ENCODE results near the gene TKT.

The TKT gene

DNA sequence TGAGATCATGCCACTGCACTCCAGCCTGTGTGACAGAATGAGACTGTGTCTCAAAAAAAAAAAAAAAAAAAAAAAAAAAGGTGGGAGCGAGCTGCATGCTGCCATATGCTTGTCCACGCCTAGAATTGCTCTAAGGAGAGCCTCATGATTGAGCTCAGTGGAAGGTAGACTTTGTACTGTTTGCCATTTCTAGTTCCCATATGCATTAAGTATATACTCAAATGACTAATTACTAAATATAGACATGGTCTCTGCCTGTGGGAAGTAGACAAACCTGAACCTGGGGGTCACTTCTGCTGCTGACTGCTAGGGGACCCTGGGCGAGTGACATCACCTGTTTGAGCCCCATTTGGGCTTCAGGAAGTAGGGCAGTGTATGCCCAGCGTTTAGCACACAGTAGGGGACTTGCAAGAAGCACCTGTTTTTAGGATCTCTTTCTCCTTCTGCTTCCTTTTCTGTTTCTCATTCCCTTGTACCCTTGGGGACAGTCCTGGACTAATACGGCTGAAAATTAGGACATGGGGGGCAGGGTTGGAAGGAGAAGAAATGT, 67.6 kb downstream of the TKT start:
- Histone ChIP-seq H3K9me3 (ENCODE audit: control insufficient read depth in 2 of 2, low read length in 2 of 2) (no peaks in the 10 kb centered on the region), H3K36me3 (ENCODE audit: control insufficient read depth in 2 of 2, insufficient read depth in 2 of 2, low read length in 2 of 2) (peaks cover 15 to 32% of the 10 kb centered on the region in 2 donors), H3K27ac (ENCODE audit: low read length) (no peak overlapping the region)

DNA sequence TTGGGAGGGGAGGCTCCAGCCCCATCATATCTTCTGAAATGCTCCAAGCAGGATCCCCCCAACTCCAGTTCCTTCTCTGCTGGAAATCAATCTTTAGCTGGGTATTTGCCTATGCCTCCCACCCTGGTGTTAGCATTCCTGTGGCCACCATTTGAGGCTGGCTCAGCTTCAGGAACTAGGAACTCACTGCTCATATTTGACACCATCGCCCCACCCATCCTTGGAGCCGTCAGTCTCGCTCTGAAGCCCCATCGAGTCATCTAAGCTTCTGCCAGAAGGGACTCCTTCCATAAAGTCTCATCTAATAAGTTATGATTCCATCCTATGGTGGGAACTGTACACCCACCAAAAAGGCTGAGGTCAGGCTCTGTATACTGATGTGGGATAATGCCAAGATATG, 68.4 kb downstream of the TKT start:
- peaks cover 15 to 32% of the 10 kb centered on the region in 2 donors for H3K36me3 ChIP-seq (ENCODE audit: control insufficient read depth in 2 of 2, insufficient read depth in 2 of 2, low read length in 2 of 2)

More for the DNA sequence above, 67.6 kb downstream of the TKT start:
- no peak overlapping the region for H3K9ac ChIP-seq (ENCODE audit: low read length in 2 of 2)
- H3K4me3 ChIP-seq (ENCODE audit: low read length in 2 of 2): no peak overlapping the region
- peaks cover 4% of the 10 kb centered on the region for H3K4me1 ChIP-seq (ENCODE audit: control insufficient read depth, insufficient read depth, low read length)
- no peaks in the 10 kb centered on the region for H3K27me3 ChIP-seq (ENCODE audit: control insufficient read depth in 1 of 2, insufficient read depth in 2 of 2, low read length in 2 of 2)

DNA sequence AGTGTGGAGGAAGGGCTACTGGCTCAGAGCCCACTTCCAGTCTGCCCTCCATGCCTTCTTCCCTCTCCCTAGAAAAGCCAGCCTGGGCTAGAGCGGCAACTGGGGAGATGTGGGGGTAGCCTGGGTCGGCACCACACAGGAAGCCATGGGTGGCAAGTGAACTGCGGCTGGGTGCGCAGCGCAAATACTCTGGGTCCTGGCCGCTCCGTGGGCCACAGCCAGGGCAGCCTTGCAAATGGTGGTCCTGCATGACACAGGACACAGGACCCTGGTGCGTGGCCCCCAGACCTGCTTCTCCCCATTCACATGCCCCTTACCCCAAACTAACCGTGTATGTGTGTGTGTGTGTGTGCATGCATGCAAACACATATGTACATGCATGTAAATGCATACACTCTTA, 69.1 kb downstream of the TKT start:
- Histone ChIP-seq H3K9ac (ENCODE audit: low read length in 2 of 2) (no peak overlapping the region), H3K4me1 (ENCODE audit: control insufficient read depth, insufficient read depth, low read length) (no peaks in the 10 kb centered on the region), H3K27me3 (ENCODE audit: control insufficient read depth in 1 of 2, insufficient read depth in 2 of 2, low read length in 2 of 2) (no peaks in the 10 kb centered on the region), H3K4me3 (ENCODE audit: low read length in 2 of 2) (no peak overlapping the region), H3K27ac (ENCODE audit: low read length) (no peak overlapping the region), H3K36me3 (ENCODE audit: control insufficient read depth in 2 of 2, insufficient read depth in 2 of 2, low read length in 2 of 2) (peaks cover 15 to 31% of the 10 kb centered on the region in 2 donors), H3K9me3 (ENCODE audit: control insufficient read depth in 2 of 2, low read length in 2 of 2) (no peaks in the 10 kb centered on the region)

More for the DNA sequence above, 68.4 kb downstream of the TKT start:
- Histone ChIP-seq H3K9ac (ENCODE audit: low read length in 2 of 2) (no peak overlapping the region), H3K9me3 (ENCODE audit: control insufficient read depth in 2 of 2, low read length in 2 of 2) (no peaks in the 10 kb centered on the region), H3K27ac (ENCODE audit: low read length) (no peak overlapping the region), H3K27me3 (ENCODE audit: control insufficient read depth in 1 of 2, insufficient read depth in 2 of 2, low read length in 2 of 2) (no peaks in the 10 kb centered on the region), H3K4me3 (ENCODE audit: low read length in 2 of 2) (no peak overlapping the region), H3K4me1 (ENCODE audit: control insufficient read depth, insufficient read depth, low read length) (no peaks in the 10 kb centered on the region)

DNA sequence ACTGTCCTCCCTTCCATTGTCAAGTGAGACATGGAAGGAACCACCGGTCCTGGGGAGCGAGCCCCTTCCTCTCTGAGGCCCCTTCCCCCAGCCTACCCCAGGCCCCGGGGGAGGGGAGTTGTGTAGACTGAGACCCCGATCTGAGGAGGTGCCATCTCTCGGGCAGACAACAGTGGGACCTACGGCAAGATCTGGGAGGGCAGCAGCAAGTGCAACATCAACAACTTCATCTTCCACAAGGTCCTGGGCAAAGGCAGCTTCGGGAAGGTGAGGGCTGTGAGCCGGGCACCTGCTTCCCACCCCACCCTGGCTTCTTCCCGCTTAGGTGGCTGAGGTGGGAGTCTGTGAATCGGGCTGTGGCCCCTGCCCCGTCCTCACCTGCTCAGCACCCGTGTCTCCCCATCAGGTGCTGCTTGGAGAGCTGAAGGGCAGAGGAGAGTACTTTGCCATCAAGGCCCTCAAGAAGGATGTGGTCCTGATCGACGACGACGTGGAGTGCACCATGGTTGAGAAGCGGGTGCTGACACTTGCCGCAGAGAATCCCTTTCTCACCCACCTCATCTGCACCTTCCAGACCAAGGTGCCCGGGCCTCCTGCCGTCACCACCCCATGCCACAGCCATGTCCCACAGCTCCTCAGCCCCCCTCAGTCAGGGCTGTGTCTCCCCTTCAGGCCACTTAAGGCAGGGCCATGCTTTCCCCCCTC, 69.9 kb downstream of the TKT start:
- peaks cover 19 to 39% of the 10 kb centered on the region in 2 donors for H3K36me3 ChIP-seq (ENCODE audit: control insufficient read depth in 2 of 2, insufficient read depth in 2 of 2, low read length in 2 of 2)
- H3K4me1 ChIP-seq (ENCODE audit: control insufficient read depth, insufficient read depth, low read length): no peaks in the 10 kb centered on the region
- H3K27me3 ChIP-seq (ENCODE audit: control insufficient read depth in 1 of 2, insufficient read depth in 2 of 2, low read length in 2 of 2): no peaks in the 10 kb centered on the region
- H3K4me3 ChIP-seq (ENCODE audit: low read length in 2 of 2): no peak overlapping the region
- H3K9me3 ChIP-seq (ENCODE audit: control insufficient read depth in 2 of 2, low read length in 2 of 2): no peaks in the 10 kb centered on the region
- H3K27ac ChIP-seq (ENCODE audit: low read length): no peak overlapping the region
- H3K9ac ChIP-seq (ENCODE audit: low read length in 2 of 2): no peak overlapping the region

DNA sequence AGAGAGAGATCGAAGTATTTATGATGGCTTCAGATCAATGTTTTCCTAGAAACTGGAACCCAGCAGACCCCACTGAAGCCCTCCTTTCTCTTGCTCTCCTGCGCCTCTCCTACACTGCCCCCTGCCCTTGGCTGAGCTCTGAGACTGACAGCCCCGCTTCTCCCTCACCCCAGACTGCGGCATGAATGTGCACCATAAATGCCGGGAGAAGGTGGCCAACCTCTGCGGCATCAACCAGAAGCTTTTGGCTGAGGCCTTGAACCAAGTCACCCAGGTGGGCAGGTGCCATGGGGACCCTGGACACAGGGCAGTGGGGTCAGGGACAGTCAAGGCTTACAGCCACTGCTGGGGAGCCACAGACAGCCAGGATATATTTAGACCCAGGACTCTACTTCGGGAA, 71.1 kb downstream of the TKT start:
- H3K27ac ChIP-seq (ENCODE audit: low read length): no peak overlapping the region
- no peak overlapping the region for H3K9ac ChIP-seq (ENCODE audit: low read length in 2 of 2)
- no peaks in the 10 kb centered on the region for H3K9me3 ChIP-seq (ENCODE audit: control insufficient read depth in 2 of 2, low read length in 2 of 2)
- peaks cover 25 to 38% of the 10 kb centered on the region in 2 donors for H3K36me3 ChIP-seq (ENCODE audit: control insufficient read depth in 2 of 2, insufficient read depth in 2 of 2, low read length in 2 of 2)
- no peaks in the 10 kb centered on the region for H3K4me1 ChIP-seq (ENCODE audit: control insufficient read depth, insufficient read depth, low read length)
- H3K4me3 ChIP-seq (ENCODE audit: low read length in 2 of 2): no peak overlapping the region
- H3K27me3 ChIP-seq (ENCODE audit: control insufficient read depth in 1 of 2, insufficient read depth in 2 of 2, low read length in 2 of 2): no peaks in the 10 kb centered on the region

DNA sequence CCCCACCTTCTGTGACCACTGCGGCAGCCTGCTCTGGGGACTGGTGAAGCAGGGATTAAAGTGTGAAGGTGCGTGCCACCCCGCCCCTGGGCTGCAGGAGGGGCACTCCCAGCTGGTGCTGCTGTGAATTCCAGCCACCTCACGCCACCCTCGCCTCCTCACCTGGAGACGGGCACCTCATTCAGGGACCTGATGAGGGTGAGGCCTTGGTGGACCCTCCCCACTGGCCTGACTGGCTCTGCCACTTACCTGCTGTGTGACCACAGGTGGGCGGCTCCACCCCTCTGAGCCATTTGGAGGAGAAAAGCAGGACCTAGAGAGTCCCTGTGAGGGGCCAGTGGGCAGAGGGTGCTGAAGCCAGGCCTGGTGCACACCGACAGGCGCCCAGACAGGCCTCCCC, 72.3 kb downstream of the TKT start:
- Histone ChIP-seq H3K4me1 (ENCODE audit: control insufficient read depth, insufficient read depth, low read length) (no peaks in the 10 kb centered on the region), H3K4me3 (ENCODE audit: low read length in 2 of 2) (no peak overlapping the region), H3K36me3 (ENCODE audit: control insufficient read depth in 2 of 2, insufficient read depth in 2 of 2, low read length in 2 of 2) (peaks cover 25 to 36% of the 10 kb centered on the region in 2 donors), H3K9me3 (ENCODE audit: control insufficient read depth in 2 of 2, low read length in 2 of 2) (no peaks in the 10 kb centered on the region), H3K27ac (ENCODE audit: low read length) (no peak overlapping the region), H3K27me3 (ENCODE audit: control insufficient read depth in 1 of 2, insufficient read depth in 2 of 2, low read length in 2 of 2) (no peaks in the 10 kb centered on the region), H3K9ac (ENCODE audit: low read length in 2 of 2) (no peak overlapping the region)

DNA sequence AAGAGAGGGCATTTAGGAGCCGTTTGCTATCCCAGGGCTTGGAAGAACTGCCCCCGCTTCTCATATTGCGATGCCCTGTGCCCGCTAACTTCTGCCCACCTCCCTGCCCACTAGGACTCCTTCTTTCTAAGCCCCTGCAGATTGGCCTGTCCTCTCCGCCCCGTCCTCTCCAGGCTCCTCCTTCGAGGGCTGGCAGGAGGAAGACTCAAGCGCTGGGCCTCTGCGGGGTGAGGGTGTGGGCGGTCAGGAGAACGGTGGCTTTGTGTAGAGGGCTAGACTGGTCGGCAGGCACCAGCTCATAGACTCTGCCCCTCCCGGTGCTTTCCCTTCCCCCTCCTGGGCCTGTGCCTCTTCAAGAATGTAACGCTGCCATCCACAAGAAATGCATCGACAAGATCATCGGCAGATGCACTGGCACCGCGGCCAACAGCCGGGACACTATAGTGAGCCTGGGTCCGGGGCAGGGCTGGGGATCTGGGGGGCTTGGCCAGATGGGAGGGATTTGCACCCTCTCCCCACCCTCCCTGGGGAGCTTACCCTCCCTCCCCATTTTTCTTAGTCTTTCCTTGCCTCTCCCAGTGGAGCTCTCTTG, 73.0 kb downstream of the TKT start:
- Histone ChIP-seq H3K36me3 (ENCODE audit: control insufficient read depth in 2 of 2, insufficient read depth in 2 of 2, low read length in 2 of 2) (peaks cover 25 to 33% of the 10 kb centered on the region in 2 donors), H3K9ac (ENCODE audit: low read length in 2 of 2) (no peak overlapping the region), H3K27ac (ENCODE audit: low read length) (no peak overlapping the region), H3K4me1 (ENCODE audit: control insufficient read depth, insufficient read depth, low read length) (no peaks in the 10 kb centered on the region), H3K9me3 (ENCODE audit: control insufficient read depth in 2 of 2, low read length in 2 of 2) (no peaks in the 10 kb centered on the region), H3K4me3 (ENCODE audit: low read length in 2 of 2) (no peak overlapping the region), H3K27me3 (ENCODE audit: control insufficient read depth in 1 of 2, insufficient read depth in 2 of 2, low read length in 2 of 2) (no peaks in the 10 kb centered on the region)

DNA sequence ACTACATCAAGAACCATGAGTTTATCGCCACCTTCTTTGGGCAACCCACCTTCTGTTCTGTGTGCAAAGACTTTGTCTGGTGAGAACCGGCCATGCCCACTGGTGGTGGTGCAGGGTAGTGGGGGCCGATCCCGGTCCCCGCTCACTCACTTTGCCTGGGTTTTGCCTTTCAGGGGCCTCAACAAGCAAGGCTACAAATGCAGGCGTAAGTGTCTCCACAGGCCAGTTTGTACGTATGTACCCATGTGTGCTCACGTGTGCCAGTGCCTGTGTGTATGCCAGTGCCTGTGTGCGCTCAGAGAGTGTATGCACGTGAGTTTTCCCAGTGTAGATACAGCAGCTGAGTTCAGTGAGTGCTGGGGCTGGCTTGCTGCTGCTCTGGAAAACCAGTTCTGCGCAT, 74.3 kb downstream of the TKT start:
- no peaks in the 10 kb centered on the region for H3K4me1 ChIP-seq (ENCODE audit: control insufficient read depth, insufficient read depth, low read length)
- no peak overlapping the region for H3K27ac ChIP-seq (ENCODE audit: low read length)
- H3K27me3 ChIP-seq (ENCODE audit: control insufficient read depth in 1 of 2, insufficient read depth in 2 of 2, low read length in 2 of 2): no peaks in the 10 kb centered on the region
- no peak overlapping the region for H3K9ac ChIP-seq (ENCODE audit: low read length in 2 of 2)
- H3K4me3 ChIP-seq (ENCODE audit: low read length in 2 of 2): no peak overlapping the region
- H3K36me3 ChIP-seq (ENCODE audit: control insufficient read depth in 2 of 2, insufficient read depth in 2 of 2, low read length in 2 of 2): peaks cover 25 to 26% of the 10 kb centered on the region in 2 donors
- no peaks in the 10 kb centered on the region for H3K9me3 ChIP-seq (ENCODE audit: control insufficient read depth in 2 of 2, low read length in 2 of 2)

DNA sequence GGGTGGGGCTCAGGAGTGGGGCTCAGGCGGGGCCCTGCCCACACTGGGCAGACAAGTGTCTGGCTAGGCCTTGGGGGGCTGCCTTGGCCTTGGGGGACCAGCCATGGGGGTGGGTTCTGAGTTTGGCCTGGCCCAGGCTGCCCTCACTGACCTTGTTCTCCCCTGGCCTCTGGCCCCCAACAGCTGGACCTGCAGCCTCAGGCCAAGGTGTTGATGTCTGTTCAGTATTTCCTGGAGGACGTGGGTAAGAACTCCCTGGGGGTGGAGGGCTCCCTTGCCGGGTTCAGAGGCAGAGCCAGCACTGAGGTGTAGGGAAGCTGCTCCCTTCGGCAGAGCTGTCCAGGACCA, 74.8 kb downstream of the TKT start:
- H3K9ac ChIP-seq (ENCODE audit: low read length in 2 of 2): no peak overlapping the region
- no peak overlapping the region for H3K4me3 ChIP-seq (ENCODE audit: low read length in 2 of 2)
- H3K4me1 ChIP-seq (ENCODE audit: control insufficient read depth, insufficient read depth, low read length): no peaks in the 10 kb centered on the region
- H3K27ac ChIP-seq (ENCODE audit: low read length): no peak overlapping the region
- no peaks in the 10 kb centered on the region for H3K9me3 ChIP-seq (ENCODE audit: control insufficient read depth in 2 of 2, low read length in 2 of 2)
- no peaks in the 10 kb centered on the region for H3K27me3 ChIP-seq (ENCODE audit: control insufficient read depth in 1 of 2, insufficient read depth in 2 of 2, low read length in 2 of 2)
- peaks cover 21 to 22% of the 10 kb centered on the region in 2 donors for H3K36me3 ChIP-seq (ENCODE audit: control insufficient read depth in 2 of 2, insufficient read depth in 2 of 2, low read length in 2 of 2)

DNA sequence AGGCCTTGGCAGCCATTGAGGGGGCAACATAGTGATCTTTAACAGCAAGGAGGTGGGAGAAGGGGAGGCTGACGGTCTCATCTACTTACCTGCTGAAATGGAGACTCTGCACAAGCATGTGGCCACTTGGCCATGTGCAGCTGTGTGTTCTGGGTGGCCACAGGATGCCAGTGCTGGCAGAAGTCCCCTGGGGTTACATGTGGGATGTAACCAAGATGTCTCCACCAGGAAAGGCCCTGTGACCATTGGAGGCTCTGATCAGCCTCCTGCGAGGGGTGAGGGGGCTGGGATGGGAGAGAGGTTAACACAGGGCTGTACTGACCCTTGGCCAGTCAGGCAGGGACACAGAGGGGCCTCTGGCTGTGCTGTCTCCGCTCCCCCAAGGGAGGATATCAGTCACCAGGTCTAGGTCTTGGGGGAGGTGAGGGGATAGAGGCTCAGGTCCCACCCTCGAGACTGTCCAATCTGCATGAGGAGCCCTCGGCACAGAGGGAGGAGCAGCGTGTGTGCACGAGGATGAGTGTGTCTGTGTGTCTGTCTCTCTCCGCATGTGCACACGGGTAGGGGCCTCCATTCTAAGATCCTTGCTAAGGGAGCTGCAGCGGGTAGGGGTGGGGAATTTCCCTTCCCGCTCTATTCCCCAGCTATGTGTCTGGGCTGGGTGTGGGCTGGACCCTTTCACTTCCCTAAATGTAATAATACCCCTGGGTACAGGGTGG, 75.4 kb downstream of the TKT start:
- Histone ChIP-seq H3K9me3 (ENCODE audit: control insufficient read depth in 2 of 2, low read length in 2 of 2) (no peaks in the 10 kb centered on the region), H3K27me3 (ENCODE audit: control insufficient read depth in 1 of 2, insufficient read depth in 2 of 2, low read length in 2 of 2) (no peaks in the 10 kb centered on the region), H3K27ac (ENCODE audit: low read length) (no peak overlapping the region), H3K36me3 (ENCODE audit: control insufficient read depth in 2 of 2, insufficient read depth in 2 of 2, low read length in 2 of 2) (peaks cover 16 to 21% of the 10 kb centered on the region in 2 donors), H3K9ac (ENCODE audit: low read length in 2 of 2) (no peak overlapping the region), H3K4me3 (ENCODE audit: low read length in 2 of 2) (no peak overlapping the region), H3K4me1 (ENCODE audit: control insufficient read depth, insufficient read depth, low read length) (no peaks in the 10 kb centered on the region)

All from stomach smooth muscle (tissue), 2 donors.